ENCODE data around the gene TRUB2. TPM values are rescaled to one million over a fixed set of nuclear protein-coding genes. Genes with fewer than 3 reads are reported as not detected.
"Not testable (repeated sequence)": the region's sequence is repeated elsewhere in the genome, so short reads cannot be mapped to it uniquely, and the experiment has no call there.

TRUB2 gene
- total RNA-seq, 1 experiment from 2014 or later, result 30.2 TPM

DNA sequence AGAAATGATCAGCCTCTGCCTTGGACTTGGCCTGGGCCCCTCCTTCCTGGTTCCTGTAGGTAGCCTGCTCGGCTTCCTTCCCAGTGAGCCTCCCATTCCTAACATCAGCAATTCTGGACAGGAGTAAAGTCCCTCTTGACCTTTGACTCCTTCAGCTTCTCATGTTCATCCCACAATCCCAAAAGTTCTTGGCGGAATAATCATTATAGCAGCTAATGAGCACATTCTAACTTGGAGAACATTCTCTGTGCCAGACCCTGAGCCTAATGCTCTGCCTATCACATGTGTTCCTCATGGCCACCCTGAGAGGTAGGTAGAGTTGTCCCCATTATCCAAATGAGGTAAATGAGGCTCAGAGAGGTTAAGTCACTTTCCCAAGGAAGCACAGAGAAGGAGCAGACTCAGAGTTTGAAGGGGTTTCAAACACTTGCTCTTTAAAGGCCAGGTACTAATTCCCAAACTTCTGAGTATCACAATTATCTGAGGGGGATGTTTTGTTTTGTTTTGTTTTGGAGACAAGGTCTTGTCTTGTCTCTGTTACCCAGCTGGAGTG is 24.9 kb downstream of the TRUB2 start:
- Histone ChIP-seq H3K9me3 (replicated peaks) (no peaks in the 10 kb centered on the region), H3K36me3 (no peaks in the 10 kb centered on the region), H3K4me3 (no peak overlapping the region), H3K27me3 (no peaks in the 10 kb centered on the region), H3K4me1 (peaks cover 19% of the 10 kb centered on the region), H3K27ac (no peak overlapping the region)
- no peak for DNase-seq

DNA sequence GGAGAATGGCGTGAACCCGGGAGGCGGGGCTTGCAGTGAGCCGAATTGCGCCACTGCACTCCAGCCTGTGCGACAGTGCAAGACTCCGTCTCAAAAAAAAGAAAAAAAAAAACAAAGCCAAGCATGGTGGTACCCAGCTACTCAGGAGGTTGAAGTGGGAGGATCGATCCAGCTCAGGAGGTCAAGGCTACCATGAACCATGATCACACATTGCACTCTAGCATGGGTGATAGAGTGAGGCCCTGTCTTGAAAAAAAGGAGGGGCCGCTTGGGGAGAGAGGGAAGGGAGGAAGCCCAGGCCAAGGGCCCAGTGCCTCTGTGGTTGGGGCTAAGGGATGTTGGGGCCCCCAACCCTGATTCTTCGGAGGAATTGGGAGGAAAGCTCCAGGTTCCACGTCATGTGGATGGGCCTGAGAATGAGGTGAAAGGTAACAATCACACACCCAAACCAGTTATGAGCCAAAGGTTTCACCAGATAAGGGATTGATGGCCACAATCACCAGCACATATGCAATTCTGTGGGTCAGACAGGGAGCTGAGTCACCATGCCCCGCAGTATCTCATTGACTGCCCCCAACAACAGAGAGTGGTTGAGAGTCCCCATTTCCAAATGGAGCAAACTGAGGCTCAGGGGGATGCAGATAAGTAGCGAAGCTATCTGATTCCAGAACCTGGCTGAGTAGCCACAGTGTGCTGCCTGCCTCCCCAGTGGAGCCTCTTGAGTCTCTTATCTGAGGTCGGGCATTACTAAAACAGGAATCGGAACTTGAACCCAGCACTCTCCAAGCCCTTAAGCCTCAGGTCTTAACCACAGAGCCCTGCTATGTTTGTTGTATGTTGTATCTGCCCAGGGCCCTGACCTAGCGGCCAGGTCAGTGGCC is 25.7 kb downstream of the TRUB2 start:
- H3K4me3 ChIP-seq, result no peak overlapping the region
- H3K36me3 ChIP-seq, result no peaks in the 10 kb centered on the region
- peaks cover 19% of the 10 kb centered on the region for H3K4me1 ChIP-seq
- H3K9me3 ChIP-seq (replicated peaks), result no peaks in the 10 kb centered on the region
- no peak for DNase-seq
- no peak overlapping the region for H3K27ac ChIP-seq
- no peaks in the 10 kb centered on the region for H3K27me3 ChIP-seq

GRCh38 chr9:128294142-128294541 is 28.1 kb downstream of the TRUB2 start:
- Histone ChIP-seq H3K27me3 (no peaks in the 10 kb centered on the region), H3K4me1 (peaks cover 19% of the 10 kb centered on the region), H3K9me3 (replicated peaks) (no peaks in the 10 kb centered on the region), H3K27ac (no peak overlapping the region), H3K4me3 (no peak overlapping the region), H3K36me3 (no peaks in the 10 kb centered on the region)
- no peak for DNase-seq

DNA sequence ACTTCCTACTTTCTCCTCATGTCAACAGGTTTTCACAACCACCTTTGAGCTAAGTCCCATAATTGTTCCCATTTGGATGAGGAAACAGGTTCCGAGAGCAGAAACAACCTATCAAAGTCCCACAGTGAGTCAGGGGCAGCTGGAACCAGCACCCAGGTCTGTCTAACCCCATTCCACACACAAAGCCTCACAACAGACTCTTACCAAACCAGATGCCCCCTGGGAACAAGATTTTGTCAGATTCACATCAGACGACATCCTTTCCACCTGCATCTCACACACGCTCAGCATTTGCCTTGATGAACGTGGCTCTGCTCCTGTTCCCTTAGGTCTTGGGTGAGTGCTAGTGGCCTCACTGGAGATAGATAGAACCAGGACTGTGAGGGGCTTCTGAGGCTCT is 29.2 kb downstream of the TRUB2 start:
- no peak overlapping the region for H3K4me3 ChIP-seq
- H3K27ac ChIP-seq, result no peak overlapping the region
- H3K36me3 ChIP-seq, result no peaks in the 10 kb centered on the region
- no peaks in the 10 kb centered on the region for H3K27me3 ChIP-seq
- H3K4me1 ChIP-seq, result peaks cover 21% of the 10 kb centered on the region
- no peaks in the 10 kb centered on the region for H3K9me3 ChIP-seq (replicated peaks)
- DNase-seq, result no peak

GRCh38 chr9:128292009-128292408 is 30.2 kb downstream of the TRUB2 start:
- H3K27me3 ChIP-seq, result no peaks in the 10 kb centered on the region
- H3K27ac ChIP-seq, result no peak overlapping the region
- no peak overlapping the region for H3K4me3 ChIP-seq
- no peaks in the 10 kb centered on the region for H3K9me3 ChIP-seq (replicated peaks)
- peaks cover 24% of the 10 kb centered on the region for H3K4me1 ChIP-seq
- H3K36me3 ChIP-seq, result no peaks in the 10 kb centered on the region
- DNase-seq, result no peak

- Histone ChIP-seq H3K36me3 (0 out of 2 replicates have a peak, but pooled peaks cover 3% of the 10 kb centered on the region), H3K9me3 (replicated peaks) (no peaks in the 10 kb centered on the region), H3K4me3 (no peak overlapping the region), H3K27ac (no peak overlapping the region), H3K4me1 (peaks cover 7% of the 10 kb centered on the region; the same call in 1 of the 2 replicates), H3K27me3 (no peaks in the 10 kb centered on the region)
- DNase-seq, result no peak
Observed at GRCh38 chr9:128288273-128289004, 33.8 kb downstream of the TRUB2 start.

DNA sequence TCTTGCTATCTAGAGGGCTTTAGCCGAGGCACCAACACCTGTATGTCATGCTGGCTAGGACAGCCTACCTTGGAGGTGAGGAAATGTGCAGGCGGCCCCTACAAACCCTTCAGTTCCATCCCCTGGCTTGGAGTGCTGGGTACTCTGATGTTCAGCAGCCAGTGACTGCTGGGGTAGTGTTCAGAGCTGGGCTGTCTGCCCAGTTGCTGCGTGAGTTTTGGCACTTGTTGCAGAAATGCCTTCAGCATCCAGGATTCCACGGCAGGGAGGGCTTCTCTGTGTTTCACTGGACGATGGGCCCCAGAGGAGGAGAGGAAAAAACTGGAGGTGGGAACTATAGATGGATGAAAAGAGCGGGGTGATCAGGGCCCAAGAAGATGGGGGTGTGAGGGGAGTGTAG is 35.8 kb downstream of the TRUB2 start:
- H3K27ac ChIP-seq, result no peak overlapping the region
- 0 out of 2 replicates have a peak, but pooled peaks cover 3% of the 10 kb centered on the region for H3K36me3 ChIP-seq
- H3K27me3 ChIP-seq, result no peaks in the 10 kb centered on the region
- H3K9me3 ChIP-seq (replicated peaks), result no peaks in the 10 kb centered on the region
- DNase-seq, result no peak
- no peak overlapping the region for H3K4me3 ChIP-seq
- peaks cover 7% of the 10 kb centered on the region; the same call in 1 of the 2 replicates for H3K4me1 ChIP-seq

- H3K4me3 ChIP-seq, result no peak overlapping the region
- no peak for DNase-seq
- 0 out of 2 replicates have a peak, but pooled peaks cover 3% of the 10 kb centered on the region for H3K36me3 ChIP-seq
- no peak overlapping the region for H3K27ac ChIP-seq
- H3K9me3 ChIP-seq (replicated peaks), result no peaks in the 10 kb centered on the region
- peaks cover 7% of the 10 kb centered on the region; the same call in 1 of the 2 replicates for H3K4me1 ChIP-seq
- H3K27me3 ChIP-seq, result no peaks in the 10 kb centered on the region
Observed at GRCh38 chr9:128285033-128285784, 37.0 kb downstream of the TRUB2 start.

GRCh38 chr9:128282500-128282899 is 39.7 kb downstream of the TRUB2 start:
- Histone ChIP-seq H3K9me3 (replicated peaks) (no peaks in the 10 kb centered on the region), H3K36me3 (0 out of 2 replicates have a peak, but pooled peaks cover 3% of the 10 kb centered on the region), H3K27me3 (no peaks in the 10 kb centered on the region), H3K4me3 (no peak overlapping the region), H3K4me1 (no peaks in the 10 kb centered on the region; the same call in 1 of the 2 replicates), H3K27ac (no peak overlapping the region)
- no peak for DNase-seq

DNA sequence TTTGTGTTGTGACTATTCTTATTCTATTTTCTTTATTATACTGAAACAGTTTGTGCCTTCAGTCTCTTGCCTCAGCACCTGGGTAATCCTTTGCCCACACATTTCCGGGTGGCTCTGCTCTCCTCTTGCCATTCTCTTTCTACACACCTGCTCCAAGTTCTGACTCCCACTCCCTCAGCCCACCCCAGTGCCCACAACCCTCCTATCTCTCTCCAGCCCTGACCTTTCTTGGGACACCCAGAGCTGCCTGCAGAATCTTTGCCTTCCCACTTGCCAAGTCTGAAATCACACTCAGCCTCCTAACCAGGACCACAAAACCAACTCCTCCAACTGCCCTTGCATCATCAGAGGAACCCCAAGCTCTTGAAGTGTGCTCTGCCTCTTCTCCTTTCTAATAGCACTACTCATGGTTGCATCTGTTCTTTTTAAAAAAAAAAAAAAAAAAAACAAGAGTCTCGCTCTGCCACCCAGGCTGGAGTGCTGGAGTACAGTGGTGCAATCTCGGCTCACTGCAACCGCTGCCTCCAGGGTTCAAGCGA is 42.1 kb downstream of the TRUB2 start:
- H3K27me3 ChIP-seq, result no peaks in the 10 kb centered on the region
- no peaks in the 10 kb centered on the region for H3K9me3 ChIP-seq (replicated peaks)
- no peaks in the 10 kb centered on the region for H3K36me3 ChIP-seq
- H3K27ac ChIP-seq, result no peak overlapping the region
- no peak for DNase-seq
- H3K4me3 ChIP-seq, result no peak overlapping the region
- no peaks in the 10 kb centered on the region for H3K4me1 ChIP-seq

- H3K4me3 ChIP-seq; H3K9me3 ChIP-seq (replicated peaks); H3K4me1 ChIP-seq; DNase-seq; H3K27me3 ChIP-seq; H3K36me3 ChIP-seq; H3K27ac ChIP-seq: not testable (repeated sequence)
Observed at GRCh38 chr9:128279088-128280073, 42.9 kb downstream of the TRUB2 start.

DNA sequence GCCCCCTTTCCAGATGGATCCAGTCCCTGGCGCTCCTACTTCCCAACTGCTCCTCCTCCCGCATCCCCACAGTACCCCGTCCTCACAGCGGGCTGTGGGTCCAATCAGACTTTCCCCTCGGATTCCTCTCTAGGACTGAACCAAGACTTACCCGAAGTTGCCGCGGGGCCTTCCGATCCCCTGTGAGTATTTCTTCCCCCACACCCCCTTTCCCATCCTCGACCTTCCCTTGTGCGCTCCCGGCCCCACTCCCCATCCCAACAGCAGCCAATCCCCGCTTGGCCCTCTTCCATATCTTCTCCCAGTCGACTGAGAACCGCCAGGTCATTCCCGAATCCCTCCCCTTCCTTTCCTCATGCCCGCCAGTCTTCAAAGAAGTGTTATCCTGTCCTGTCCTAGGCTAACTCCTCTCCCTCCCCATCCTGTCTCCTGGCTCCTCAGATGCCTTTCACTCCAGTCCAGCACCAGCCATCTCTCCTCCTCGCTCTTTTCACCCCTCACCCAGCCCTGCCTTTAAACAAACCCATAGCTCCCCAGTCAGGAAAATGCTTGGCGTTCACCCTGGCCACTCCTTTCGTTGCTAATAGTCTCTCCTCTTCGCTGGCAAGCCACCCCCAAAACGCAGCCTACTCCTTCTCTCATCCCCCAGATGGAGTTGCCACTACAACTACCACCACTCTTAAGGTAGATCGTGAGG is 45.5 kb downstream of the TRUB2 start:
- peak overlapping the region; percentile 74 for H3K4me3 ChIP-seq
- no peak overlapping the region; the same call in 1 of the 2 replicates for H3K27ac ChIP-seq
- no peaks in the 10 kb centered on the region for H3K4me1 ChIP-seq
- no peaks in the 10 kb centered on the region for H3K27me3 ChIP-seq
- DNase-seq, result peak; percentile 51 to 56
- H3K36me3 ChIP-seq, result peaks cover 4% of the 10 kb centered on the region
- H3K9me3 ChIP-seq (replicated peaks), result no peaks in the 10 kb centered on the region
